Neural progenitor cell (in vitro differentiated cells): ENCODE results near the gene PTP4A2.
"Not testable (repeated sequence)": the region's sequence is repeated elsewhere in the genome, so short reads cannot be mapped to it uniquely, and the experiment has no call there.

Source experiments
- CTCF ChIP-seq: fragments of 200-600 bp; sonication (generic); IDR thresholded peaks from 2 replicates; pipeline ENCODE4 v1.5.1; 2017; ENCODE audit warnings: antibody characterized with exemption, mild to moderate bottlenecking
- EZH2 ChIP-seq: fragments of 200-600 bp; sonication (generic); IDR thresholded peaks from 2 replicates; pipeline ENCODE4 v1.6.1; 2017; ENCODE audit warnings: antibody characterized with exemption, mild to moderate bottlenecking, moderate library complexity
- EZH2phosphoT487 ChIP-seq: fragments of 200-600 bp; sonication (generic); IDR thresholded peaks from 2 replicates; pipeline ENCODE4 v1.6.1; 2017; ENCODE audit warnings: antibody characterized with exemption

DNA sequence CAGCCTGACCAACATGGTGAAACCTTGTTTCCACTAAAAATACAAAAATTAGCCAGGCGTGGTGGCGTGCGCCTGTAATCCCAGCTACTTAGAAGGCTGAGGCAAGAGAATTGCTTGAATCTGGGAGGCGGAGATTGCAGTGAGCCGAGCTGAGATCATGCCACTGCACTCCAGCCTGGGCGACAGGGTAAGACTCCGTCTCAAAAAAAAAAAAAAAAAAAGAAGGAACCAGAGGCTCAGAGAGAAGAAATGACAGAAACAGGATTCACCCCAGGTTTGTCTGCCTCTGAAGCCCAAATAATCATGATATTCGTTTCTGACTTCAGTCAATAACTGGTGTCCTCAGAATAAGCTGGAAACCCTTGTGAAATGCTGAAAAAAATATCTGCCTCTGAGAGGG is 3.9 kb upstream of the PTP4A2 start:
- TF ChIP-seq CTCF, EZH2, EZH2phosphoT487: not testable (repeated sequence)
